ENCODE data around the gene PTGER3. TPM values are rescaled to one million over a fixed set of nuclear protein-coding genes. Genes with fewer than 3 reads are reported as not detected.

The PTGER3 gene
- total RNA-seq, 1 donor from 2014 or later, result 6.0 TPM

DNA sequence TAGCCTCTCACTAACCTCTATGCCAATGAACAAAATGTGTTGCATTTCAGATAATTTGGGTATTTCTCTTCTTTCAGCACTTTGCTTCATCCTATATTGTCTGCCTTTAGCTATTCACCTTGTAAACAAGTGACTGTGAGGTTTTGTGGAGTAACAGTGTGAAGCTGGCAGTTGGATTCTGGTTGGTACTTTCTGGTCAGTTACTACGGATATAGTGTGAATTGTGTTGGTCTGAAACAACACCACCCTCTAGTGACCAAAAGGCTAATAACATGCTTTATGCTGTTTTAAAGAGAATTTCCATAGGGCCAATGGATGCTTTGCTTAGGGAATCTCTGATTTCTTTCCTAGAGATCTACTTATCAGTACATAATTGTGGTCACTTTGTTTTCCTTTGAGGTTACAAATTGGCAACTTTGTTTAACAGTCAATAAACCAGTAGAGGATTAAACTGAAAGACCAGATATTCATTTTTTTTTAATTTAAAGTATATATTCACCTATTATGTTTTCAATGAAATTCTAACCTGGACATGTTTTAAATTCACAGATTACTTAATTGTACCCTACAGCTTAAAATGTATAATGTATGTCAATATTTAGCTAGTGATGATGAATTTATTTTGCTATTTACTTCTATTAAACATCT lies 2.5 kb upstream of the PTGER3 start:
- DNase-seq (ENCODE audit: low spot score), result no peak

- no peak for DNase-seq (ENCODE audit: low spot score)
Measured at GRCh38 chr1:71046891-71047634, 553 bp downstream of the PTGER3 start.

DNA sequence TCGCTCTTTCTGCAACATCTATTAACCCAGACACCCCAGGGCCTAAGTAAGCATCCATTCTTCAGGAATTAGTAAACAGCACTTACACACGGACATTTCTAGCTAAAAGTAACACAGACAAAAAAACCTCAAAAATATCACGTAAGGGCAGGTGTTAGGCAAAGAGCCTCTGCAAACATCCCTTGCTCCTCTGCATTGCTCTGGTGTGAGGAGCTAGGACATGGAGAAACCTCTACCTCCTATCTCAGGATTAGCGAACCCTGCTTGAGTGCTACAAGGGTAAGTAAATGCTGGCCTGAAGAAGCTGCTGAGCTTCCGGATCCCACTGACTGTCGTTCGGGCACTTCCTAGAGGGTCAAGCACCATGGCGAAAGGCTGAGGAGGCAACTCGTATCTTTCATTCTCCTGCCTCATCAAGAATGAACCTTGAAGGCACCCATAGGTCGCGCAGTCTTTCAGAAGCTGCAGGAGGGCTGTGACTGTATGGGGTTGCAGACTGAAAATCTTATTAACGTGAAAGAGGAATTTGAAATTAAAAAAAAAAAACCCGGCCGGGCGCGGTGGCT lies 2.1 kb downstream of the PTGER3 start:
- DNase-seq (ENCODE audit: low spot score), result no peak

DNA sequence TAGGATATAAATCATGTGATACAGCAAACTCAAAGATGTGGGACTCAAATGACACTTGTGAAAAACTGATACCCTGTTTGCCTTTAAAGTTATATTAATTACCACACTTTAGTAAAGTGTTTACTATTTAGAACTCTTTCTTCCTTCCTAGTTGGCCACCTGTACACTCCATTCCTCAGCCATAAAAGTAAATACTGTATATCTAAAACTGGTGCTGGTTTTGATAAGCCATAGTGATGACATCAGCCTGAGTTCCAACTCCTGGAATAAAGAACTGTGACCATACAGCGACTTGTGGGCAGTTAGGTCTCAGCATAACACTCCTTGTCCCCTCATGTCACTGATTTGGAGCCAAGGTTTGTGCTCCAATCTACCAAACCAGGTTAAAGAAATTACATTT lies 2.8 kb downstream of the PTGER3 start:
- DNase-seq (ENCODE audit: low spot score), result no peak

GRCh38 chr1:71043065-71043464 lies 4.6 kb downstream of the PTGER3 start:
- no peak for DNase-seq (ENCODE audit: low spot score)

DNA sequence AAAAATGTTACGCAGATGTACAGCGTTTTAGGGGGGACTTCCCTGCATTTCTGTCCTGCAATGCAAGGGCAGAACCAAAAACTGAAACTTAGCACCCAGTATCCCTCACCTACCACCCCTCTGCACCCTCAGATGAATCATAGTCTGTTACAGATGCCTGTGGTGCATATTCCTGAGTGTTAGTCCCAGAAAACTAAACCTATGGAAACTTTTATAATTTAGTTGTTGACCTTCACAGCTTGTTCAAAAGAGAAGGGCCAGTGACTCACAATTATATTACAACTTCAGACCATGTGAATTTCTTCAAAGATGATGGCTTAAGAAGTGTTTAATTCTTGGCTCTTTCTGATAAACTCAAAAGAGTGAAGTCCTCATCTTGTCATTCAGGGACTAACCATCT lies 5.8 kb downstream of the PTGER3 start:
- DNase-seq (ENCODE audit: low spot score), result no peak

GRCh38 chr1:71039661-71040262 lies 7.9 kb downstream of the PTGER3 start:
- DNase-seq (ENCODE audit: low spot score), result no peak

DNA sequence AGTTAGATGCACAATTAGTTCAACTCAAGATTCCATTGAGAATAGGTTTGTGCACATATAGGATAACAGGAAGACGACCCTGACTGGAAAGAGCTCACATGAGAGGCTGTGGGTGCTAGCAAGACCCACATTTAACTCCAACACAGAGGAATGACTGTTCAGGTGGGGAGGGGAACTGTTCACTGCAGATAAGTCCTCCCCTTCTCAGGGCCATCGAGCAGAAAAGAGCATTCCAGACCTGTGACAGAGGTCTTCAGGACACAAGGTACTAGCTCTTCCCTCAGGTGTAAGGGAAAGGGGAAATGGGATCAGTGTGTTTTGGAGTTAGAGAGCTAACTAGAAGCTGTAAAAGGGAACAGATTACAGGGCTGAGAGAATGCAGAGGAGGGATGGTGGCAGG lies 8.7 kb downstream of the PTGER3 start:
- DNase-seq (ENCODE audit: low spot score), result no peak

DNA sequence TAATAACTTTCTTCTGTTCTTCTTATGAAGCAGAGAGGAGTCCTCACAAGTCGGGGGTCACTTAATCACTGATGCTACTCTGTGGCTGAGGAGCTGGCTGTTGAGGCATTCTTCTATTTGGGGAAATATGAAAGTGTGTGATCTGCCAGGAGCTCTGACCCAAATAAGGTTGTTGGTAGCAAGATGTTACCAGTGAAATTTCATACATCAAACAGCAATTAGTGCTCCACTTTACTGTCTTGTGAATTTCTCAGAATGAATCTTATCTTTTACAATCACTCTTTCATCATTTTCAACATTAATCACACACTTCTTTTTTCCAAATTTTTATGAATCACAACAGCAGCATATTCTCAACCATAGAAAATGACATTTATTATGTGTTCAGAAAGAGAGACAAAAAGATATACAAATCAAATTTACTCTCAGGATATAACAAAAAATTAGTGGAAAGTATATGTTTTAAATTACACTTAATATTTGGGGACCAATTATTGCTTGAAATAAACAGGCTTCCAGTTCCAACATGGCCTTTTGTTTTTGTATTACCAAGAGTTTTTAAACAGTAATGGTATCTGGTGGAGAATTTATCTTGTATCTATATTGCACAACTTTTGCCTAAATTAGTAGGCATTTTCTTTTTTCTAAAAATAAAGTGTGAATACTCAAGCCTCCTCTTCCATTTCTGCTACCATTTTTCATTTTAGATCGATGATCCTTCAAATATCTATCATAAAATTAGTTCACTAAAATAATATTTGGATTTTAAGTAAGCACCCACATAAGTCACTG lies 9.6 kb downstream of the PTGER3 start:
- DNase-seq (ENCODE audit: low spot score), result no peak

GRCh38 chr1:71037066-71037465 lies 10.6 kb downstream of the PTGER3 start:
- no peak for DNase-seq (ENCODE audit: low spot score)

DNA sequence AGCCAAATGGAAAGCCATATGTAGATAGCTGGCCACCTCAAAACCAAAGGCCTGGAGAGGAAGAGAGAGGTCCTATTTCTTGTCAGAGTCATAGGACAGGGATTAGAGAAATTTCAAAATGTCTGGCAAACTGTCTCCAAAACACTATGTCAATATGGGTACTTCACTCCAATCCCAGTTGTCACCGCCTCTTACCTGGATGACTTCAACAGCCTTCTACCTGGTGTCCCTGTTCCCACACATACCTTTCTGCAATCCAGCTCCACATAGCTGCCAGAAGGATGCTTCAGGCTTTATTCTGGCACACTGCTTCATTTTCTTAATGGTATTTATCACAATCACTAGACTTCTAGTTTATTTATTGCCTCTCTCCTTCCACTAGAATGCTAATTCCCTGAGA lies 14.5 kb downstream of the PTGER3 start:
- no peak for DNase-seq (ENCODE audit: low spot score)

- DNase-seq (ENCODE audit: low spot score), result no peak
Measured at GRCh38 chr1:71031426-71031825, 16.2 kb downstream of the PTGER3 start.

GRCh38 chr1:71030026-71030425 lies 17.6 kb downstream of the PTGER3 start:
- no peak for DNase-seq (ENCODE audit: low spot score)

DNA sequence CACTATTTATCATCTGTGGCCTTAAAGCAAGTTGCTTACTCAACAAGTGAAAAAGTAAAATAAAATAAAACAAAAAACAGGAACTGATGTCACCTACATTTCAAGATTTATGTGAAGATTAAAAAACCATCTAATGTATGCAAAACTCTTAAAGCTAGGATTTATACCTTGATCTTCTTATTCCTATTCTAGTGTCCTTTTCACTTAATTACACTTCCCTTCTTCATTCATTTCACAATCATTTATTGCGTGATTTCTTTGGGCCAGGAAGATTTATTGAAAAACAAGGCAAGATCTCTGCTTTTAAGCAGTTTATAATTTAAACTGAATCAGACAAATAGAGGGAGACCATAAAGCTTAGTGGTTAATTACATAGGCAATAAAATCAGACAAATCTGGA lies 18.6 kb downstream of the PTGER3 start:
- DNase-seq (ENCODE audit: low spot score), result no peak

DNA sequence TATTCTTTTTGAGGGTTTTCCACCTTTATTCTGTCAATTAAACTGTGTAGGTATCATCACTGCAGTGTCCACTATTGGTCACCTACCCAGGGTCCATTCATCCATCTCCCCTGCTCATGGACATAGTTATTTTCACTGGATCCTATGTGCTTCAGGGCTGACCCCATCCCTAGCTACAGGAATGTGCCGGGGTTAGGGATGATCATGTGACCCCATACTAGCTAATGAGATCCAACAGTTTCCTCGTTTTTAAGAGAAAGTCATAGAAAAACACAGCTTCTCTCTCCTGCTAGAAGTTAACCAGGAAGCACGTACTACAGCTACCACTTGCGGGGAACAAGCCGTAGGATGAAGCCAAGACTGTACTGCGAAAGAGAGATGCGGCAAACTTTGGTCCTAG lies 19.6 kb downstream of the PTGER3 start:
- no peak for DNase-seq (ENCODE audit: low spot score)

DNA sequence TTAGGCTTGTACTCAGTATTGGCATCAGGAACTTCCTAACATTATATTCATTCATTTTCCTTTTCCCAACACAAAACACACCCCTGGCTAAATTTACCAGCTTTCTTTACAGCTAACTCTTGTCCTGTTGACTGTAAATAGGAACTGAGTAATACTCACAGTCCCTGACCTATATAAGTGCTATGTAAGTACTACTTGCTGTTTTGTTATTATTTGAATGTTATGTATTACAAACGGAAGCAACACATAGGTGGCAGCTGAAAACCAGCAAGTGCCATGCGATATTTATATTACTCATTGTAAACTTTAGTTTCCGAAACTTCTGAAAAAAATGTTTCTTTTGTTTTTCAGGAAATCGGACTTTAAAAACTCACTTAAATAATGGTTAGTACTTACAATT lies 21.5 kb downstream of the PTGER3 start:
- no peak for DNase-seq (ENCODE audit: low spot score)

GRCh38 chr1:71023515-71023914 lies 24.1 kb downstream of the PTGER3 start:
- no peak for DNase-seq (ENCODE audit: low spot score)

DNA sequence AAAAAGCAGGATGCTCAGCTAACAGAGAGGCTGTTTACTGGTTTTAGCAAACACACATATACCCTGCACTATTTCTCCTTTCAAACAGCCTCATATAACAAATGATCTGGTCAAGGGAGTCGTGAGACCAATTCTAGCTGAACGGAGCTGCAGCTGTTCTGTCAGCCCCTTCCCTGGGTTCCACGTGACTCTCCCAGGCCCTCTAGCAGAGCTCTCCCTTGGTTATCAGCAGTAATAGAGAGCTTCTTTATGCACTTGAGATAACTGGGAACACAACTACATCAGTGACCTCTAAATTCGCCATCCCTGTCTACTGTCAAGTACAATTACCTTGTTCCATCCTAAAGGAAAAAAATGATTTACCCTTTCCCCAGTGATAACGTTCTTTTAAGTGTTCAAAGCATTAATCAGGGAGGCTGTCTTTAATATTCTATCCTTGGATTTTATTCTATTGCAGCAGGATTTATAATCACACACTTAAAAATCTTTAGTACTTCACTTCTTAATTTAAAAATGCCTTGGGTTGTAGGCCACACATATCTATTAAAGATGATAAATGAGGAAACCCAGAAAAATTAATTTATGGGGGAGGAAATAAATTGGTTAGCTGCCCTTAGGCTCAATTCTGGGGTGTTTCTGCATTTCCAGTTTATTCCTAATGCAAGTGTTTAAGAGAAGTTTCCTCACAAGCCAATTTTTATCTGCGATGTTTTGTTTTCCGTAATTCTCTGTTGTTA lies 28.2 kb downstream of the PTGER3 start:
- DNase-seq (ENCODE audit: low spot score), result no peak

- no peak for DNase-seq (ENCODE audit: low spot score)
Measured at GRCh38 chr1:71018791-71019190, 28.8 kb downstream of the PTGER3 start.

DNA sequence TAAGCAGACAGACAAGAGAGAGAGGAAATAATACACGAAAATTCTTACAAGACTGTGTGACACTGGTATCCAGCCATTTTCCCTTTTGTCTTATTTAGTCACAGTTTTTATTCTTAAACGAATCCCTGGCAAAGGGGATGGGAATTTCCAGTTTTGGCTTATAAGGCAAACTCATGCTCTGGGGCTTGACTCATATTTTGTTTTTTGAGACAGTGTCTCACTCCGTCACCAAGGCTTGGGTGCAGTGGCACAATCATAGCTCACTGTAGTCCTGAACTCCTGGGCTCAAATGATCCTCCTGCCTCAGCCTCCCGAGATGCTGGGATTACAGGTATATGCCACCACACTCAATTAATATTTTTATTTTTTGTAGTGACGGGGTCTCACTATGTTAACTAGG lies 31.9 kb downstream of the PTGER3 start:
- DNase-seq (ENCODE audit: low spot score), result no peak

- no peak for DNase-seq (ENCODE audit: low spot score)
Measured at GRCh38 chr1:71014178-71014579, 33.4 kb downstream of the PTGER3 start.

All from ureter (tissue), 1 donor.